ENCODE measurements around the gene UGP2. TPM values are rescaled to one million over a fixed set of nuclear protein-coding genes. Genes with fewer than 3 reads are reported as not detected.

UGP2 gene
- total RNA-seq, 1 donor = 221 TPM

DNA sequence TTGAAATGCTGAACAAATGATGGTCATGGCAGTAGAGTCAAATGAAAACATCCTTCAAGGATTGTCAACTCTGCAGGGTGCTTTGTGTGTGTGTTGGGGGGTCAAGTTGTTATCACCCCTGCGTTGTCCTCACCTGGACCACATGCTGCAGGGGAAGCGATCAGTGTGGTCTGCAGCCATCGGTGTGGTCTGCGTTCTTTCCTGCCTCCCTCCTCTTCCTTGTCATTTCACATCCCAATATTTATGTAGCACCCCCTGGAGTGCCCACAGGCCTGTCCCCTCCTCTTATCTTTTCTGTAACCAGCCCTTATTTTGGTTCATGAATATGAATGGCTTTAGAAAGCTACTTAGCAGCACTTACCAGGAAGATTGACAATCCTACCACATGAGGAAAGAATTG is 38.9 kb downstream of the UGP2 start:
- TF ChIP-seq, protein P1, sequence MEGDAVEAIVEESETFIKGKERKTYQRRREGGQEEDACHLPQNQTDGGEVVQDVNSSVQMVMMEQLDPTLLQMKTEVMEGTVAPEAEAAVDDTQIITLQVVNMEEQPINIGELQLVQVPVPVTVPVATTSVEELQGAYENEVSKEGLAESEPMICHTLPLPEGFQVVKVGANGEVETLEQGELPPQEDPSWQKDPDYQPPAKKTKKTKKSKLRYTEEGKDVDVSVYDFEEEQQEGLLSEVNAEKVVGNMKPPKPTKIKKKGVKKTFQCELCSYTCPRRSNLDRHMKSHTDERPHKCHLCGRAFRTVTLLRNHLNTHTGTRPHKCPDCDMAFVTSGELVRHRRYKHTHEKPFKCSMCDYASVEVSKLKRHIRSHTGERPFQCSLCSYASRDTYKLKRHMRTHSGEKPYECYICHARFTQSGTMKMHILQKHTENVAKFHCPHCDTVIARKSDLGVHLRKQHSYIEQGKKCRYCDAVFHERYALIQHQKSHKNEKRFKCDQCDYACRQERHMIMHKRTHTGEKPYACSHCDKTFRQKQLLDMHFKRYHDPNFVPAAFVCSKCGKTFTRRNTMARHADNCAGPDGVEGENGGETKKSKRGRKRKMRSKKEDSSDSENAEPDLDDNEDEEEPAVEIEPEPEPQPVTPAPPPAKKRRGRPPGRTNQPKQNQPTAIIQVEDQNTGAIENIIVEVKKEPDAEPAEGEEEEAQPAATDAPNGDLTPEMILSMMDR (IDR thresholded peaks at IDR 0.05; ENCODE audit: insufficient read depth, low read depth, low read length) = no peak
- no peak for DNase-seq (ENCODE audit: low read depth)
- H3K4me3 ChIP-seq (ENCODE audit: low read depth, low read length) = no peak overlapping the region

DNA sequence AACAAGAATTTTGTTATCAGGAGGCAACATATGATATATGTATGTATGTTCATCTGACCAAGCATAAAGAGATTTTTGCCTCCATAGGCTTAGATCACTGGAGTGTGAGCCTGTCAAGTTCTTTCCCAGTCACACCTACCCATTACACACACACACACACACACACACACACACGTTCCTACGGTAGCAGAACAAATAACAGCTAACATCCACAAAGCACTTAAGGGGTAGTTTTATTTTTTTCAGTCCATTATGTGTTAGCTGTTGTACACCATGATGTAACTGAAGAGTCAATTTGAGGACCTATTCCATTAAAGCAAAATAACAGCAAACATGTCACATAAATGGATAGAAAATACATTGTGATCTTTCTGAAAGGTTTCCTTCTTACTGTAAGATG is 39.5 kb downstream of the UGP2 start:
- H3K4me3 ChIP-seq (ENCODE audit: low read depth, low read length) = no peak overlapping the region
- TF ChIP-seq, protein P1 (IDR thresholded peaks at IDR 0.05; ENCODE audit: insufficient read depth, low read depth, low read length) = no peak
- DNase-seq (ENCODE audit: low read depth) = no peak

DNA sequence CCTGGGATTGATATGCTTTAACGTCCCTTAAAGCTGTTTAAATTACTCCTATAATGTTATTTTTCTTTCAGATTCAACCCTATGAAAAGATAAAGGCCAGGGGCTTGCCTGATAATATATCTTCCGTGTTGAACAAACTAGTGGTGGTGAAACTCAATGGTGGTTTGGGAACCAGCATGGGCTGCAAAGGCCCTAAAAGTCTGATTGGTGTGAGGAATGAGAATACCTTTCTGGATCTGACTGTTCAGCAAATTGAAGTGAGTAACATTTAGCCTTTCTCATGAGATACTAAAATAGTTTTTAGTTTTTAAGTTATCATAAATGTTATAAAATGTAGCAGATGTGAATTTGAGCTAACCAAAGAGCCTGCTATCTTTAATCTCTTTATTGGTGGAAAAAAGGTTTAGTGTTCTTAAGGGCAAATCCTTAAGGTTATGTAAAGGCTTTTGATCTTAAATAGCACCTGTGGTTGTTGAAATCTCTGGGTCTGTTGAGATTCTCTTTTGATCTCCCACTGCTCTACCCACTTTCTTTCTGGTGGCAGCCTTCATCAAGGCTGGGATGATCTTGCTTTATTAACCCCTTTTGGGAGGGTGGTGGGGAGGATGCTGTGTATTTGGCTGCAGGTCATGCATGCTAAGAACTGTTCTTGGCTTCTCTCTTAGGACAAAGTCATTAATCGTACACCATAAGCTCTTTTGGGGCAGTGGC is 40.9 kb downstream of the UGP2 start:
- H3K4me3 ChIP-seq (ENCODE audit: low read depth, low read length) = no peak overlapping the region
- TF ChIP-seq, protein P1 (IDR thresholded peaks at IDR 0.05; ENCODE audit: insufficient read depth, low read depth, low read length) = no peak
- no peak for DNase-seq (ENCODE audit: low read depth)

DNA sequence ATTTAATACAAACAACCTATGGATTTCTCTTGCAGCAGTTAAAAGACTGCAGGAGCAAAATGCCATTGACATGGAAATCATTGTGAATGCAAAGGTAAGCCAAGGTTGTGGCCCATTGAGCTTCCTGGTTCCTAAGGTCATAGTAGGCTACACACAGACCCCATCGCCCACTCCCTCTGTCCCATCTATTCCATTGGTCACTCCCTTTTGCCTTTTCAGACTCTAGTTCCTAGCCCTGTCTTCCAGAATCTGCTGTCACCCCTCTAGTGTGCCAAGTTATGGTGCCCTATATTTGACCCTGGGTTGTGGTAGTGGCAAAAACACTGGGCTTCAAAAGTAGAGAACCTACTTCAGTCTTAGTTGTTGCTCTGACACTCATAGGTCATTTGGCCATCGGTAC is 44.7 kb downstream of the UGP2 start:
- DNase-seq (ENCODE audit: low read depth) = no peak
- no peak overlapping the region for H3K4me3 ChIP-seq (ENCODE audit: low read depth, low read length)
- TF ChIP-seq, protein P1 (IDR thresholded peaks at IDR 0.05; ENCODE audit: insufficient read depth, low read depth, low read length) = no peak

DNA sequence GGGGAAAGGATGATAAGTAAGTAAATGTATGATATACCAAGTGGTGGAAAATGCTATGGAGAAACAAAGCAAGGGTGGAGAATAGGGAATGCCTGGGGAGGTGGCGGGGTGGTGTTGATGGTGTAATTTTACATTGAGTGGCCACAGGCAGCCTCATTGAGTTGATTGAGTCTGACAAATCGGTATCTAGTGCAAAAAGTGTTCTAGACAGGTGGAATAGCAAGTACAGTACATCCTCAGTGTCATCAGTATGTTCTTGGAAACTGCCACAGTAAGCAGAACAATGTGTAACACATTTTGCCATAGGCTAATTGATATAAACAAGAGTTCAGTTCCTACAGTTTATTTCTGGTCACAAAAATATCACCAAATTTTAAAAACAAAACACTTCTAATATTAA is 46.4 kb downstream of the UGP2 start:
- TF ChIP-seq, protein P1 (IDR thresholded peaks at IDR 0.05; ENCODE audit: insufficient read depth, low read depth, low read length) = no peak
- no peak overlapping the region for H3K4me3 ChIP-seq (ENCODE audit: low read depth, low read length)
- no peak for DNase-seq (ENCODE audit: low read depth)

DNA sequence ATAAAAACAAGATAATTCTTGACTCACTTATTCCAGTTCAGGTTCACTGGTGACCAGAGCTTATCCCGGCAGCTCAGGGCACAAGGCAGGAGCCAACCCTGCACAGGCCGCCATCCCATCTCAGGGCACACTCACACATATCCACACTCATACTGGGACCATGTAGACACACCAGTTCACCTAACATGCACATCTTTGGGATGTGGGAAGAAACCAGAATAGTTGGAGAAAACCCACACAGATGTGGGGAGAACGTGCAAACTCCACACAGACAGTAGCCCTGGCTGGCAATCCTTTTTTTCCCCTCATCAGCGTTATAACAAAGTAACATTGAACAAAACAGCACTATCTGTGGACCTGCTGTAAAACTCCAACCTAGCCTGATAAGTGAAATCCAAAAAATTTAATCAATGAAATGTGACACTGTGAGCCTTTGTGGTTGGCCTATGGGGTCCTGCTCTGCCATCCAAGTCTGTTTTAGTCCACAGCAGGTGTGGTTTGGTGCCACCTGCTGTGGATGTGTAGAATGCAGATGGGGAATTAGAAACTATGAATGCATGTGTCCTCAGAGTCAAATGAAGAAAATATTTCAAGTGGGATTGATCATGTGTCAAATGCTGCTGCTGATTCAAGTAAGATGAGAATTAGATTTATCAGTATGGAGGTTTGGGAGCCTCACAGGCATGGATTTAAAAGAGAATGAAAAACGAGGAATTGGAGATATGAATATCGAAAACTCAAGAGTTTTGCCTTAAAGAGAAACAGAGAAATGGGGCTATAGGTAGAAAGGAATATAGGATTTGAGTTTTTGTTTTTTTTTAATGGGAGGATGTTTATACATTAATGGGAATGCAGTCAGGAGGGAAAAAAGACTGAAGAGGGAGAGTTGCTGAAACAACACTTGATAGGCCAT is 47.0 kb downstream of the UGP2 start:
- TF ChIP-seq, protein P1 (IDR thresholded peaks at IDR 0.05; ENCODE audit: insufficient read depth, low read depth, low read length) = peak; percentile 81
- peak; percentile 53 for DNase-seq (ENCODE audit: low read depth)
- H3K4me3 ChIP-seq (ENCODE audit: low read depth, low read length) = no peak overlapping the region

All from fibroblast of villous mesenchyme (primary cell).